HepG2 (cell line): Measurements from ENCODE around the gene STARD10. TPM values are rescaled to one million over a fixed set of nuclear protein-coding genes. Genes with fewer than 3 reads are reported as not detected.

ENCODE experiments used
- ATF7-NPFF ChIP-seq: sonication (generic); formaldehyde crosslinking; IDR thresholded peaks from 2 replicates; pipeline ENCODE4 v1.8.1; 2023; ENCODE audit warnings: mild to moderate bottlenecking, low read depth, missing genetic modification reagents, moderate library complexity
- EHMT2 ChIP-seq: fragments of 200-600 bp; sonication (generic); IDR thresholded peaks from 2 replicates; pipeline ENCODE4 v1.7.0; 2017; ENCODE audit warnings: antibody characterized with exemption, low read depth, low read length, borderline replicate concordance
- FLYWCH1 ChIP-seq: sonication (generic); formaldehyde crosslinking; IDR thresholded peaks from 2 replicates; pipeline ENCODE4 v1.8.1; 2023; ENCODE audit warnings: mild to moderate bottlenecking, missing genetic modification reagents
- GZF1 ChIP-seq: sonication (generic); formaldehyde crosslinking; IDR thresholded peaks from 2 replicates; pipeline ENCODE4 v1.5.1; 2020; ENCODE audit warnings: mild to moderate bottlenecking, missing genetic modification reagents
- HMG20A ChIP-seq: IDR thresholded peaks from 2 replicates; pipeline ENCODE4 v1.6.1; 2016; ENCODE audit warnings: borderline replicate concordance
- MED8 ChIP-seq: sonication (generic); formaldehyde crosslinking; IDR thresholded peaks from 2 replicates; pipeline ENCODE4 v1.8.1; 2023; ENCODE audit warnings: mild to moderate bottlenecking, missing genetic modification reagents; ENCODE audit not compliant: insufficient replicate concordance
- NCOA2 ChIP-seq: sonication (generic); formaldehyde crosslinking; IDR thresholded peaks from 2 replicates; pipeline ENCODE4 v1.8.0; 2022; ENCODE audit warnings: inconsistent platforms
- NFE2L1 ChIP-seq: sonication (generic); formaldehyde crosslinking; IDR thresholded peaks from 2 replicates; pipeline ENCODE4 v1.4.0; 2020; ENCODE audit warnings: missing genetic modification reagents, mild to moderate bottlenecking, borderline replicate concordance
- PHF21A ChIP-seq: sonication (generic); formaldehyde crosslinking; IDR thresholded peaks from 2 replicates; pipeline ENCODE4 v1.5.0; 2020; ENCODE audit warnings: mild to moderate bottlenecking, missing genetic modification reagents
- SIX1 ChIP-seq: sonication (generic); formaldehyde crosslinking; IDR thresholded peaks from 2 replicates; pipeline ENCODE4 v1.4.0; 2020; ENCODE audit warnings: missing genetic modification reagents, borderline replicate concordance
- SSRP1 ChIP-seq: IDR thresholded peaks from 2 replicates; pipeline ENCODE4 v1.6.1; 2016; ENCODE audit warnings: control low read depth
- THYN1 ChIP-seq: sonication (generic); formaldehyde crosslinking; IDR thresholded peaks from 2 replicates; pipeline ENCODE4 v1.8.1; 2023; ENCODE audit warnings: low read depth, mild to moderate bottlenecking, moderate library complexity, missing genetic modification reagents, borderline replicate concordance
- TOPORS ChIP-seq: sonication (generic); formaldehyde crosslinking; IDR thresholded peaks from 2 replicates; pipeline ENCODE4 v1.8.0; 2023; ENCODE audit warnings: mild to moderate bottlenecking, missing genetic modification reagents
- ZBTB21 ChIP-seq: sonication (generic); formaldehyde crosslinking; IDR thresholded peaks from 2 replicates; pipeline ENCODE4 v1.4.0; 2020; ENCODE audit warnings: missing genetic modification reagents
- ZNF556 ChIP-seq: sonication (generic); formaldehyde crosslinking; IDR thresholded peaks from 2 replicates; pipeline ENCODE4 v1.4.0; 2020; ENCODE audit warnings: mild to moderate bottlenecking, missing genetic modification reagents, borderline replicate concordance
- ZNF883 ChIP-seq: sonication (generic); formaldehyde crosslinking; IDR thresholded peaks from 2 replicates; pipeline ENCODE4 v1.5.1; 2020; ENCODE audit warnings: mild to moderate bottlenecking, missing genetic modification reagents; ENCODE audit errors: not compliant biosample characterization
- ZSCAN20 ChIP-seq: sonication (generic); formaldehyde crosslinking; IDR thresholded peaks from 2 replicates; pipeline ENCODE4 v1.4.0; 2020; ENCODE audit warnings: missing genetic modification reagents, mild to moderate bottlenecking, borderline replicate concordance
- polyA plus RNA-seq, 8 experiments: library from polyadenylated mRNA; depleted of rRNA in 3 of 8; stranded (reverse) in 7 of 8; unstranded in 1 of 8; fragments of >200 nt; fragmentation: Illumina TruSeq in 4 of 8; extraction: Trizol in 4 of 8; gene quantifications; 2 replicates each; pipeline versions ENCODE4 v1.2.1 to v1.2.3, GENCODE V29; 2011 to 2016; ENCODE audit warnings: low read depth in 4 of 8, missing spikeins in 1 of 8, mixed read lengths in 1 of 8; ENCODE audit not compliant: insufficient read depth in 1 of 8
- total RNA-seq, 5 experiments: library from RNA; depleted of rRNA; stranded (reverse); fragments of >200 nt; fragmentation: Illumina TruSeq; extraction: Trizol; gene quantifications; 2 replicates each; pipeline ENCODE4 v1.2.3, GENCODE V29; 2016; ENCODE audit warnings: low read depth in 1 of 5
- TF ChIP-seq, protein P1 (sequence below): sonication (generic); formaldehyde crosslinking; IDR thresholded peaks from 2 replicates; pipeline ENCODE4 v1.4.0; 2020; ENCODE audit warnings: mild to moderate bottlenecking, low read depth, missing genetic modification reagents
- TF ChIP-seq, protein P2 (sequence below): sonication (generic); formaldehyde crosslinking; IDR thresholded peaks from 2 replicates; pipeline ENCODE4 v1.5.1; 2020; ENCODE audit warnings: mild to moderate bottlenecking, missing genetic modification reagents, moderate library complexity
- TF ChIP-seq, protein P3 (sequence below): sonication (generic); formaldehyde crosslinking; IDR thresholded peaks from 2 replicates; pipeline ENCODE4 v1.4.0; 2020; ENCODE audit warnings: missing genetic modification reagents, mild to moderate bottlenecking, borderline replicate concordance

The STARD10 gene
- total and polyA plus RNA-seq, 2 of the 13 experiments (the other 11 are each of a cell fraction or from before 2014, with no cell fraction given), result 260 to 341 TPM

DNA sequence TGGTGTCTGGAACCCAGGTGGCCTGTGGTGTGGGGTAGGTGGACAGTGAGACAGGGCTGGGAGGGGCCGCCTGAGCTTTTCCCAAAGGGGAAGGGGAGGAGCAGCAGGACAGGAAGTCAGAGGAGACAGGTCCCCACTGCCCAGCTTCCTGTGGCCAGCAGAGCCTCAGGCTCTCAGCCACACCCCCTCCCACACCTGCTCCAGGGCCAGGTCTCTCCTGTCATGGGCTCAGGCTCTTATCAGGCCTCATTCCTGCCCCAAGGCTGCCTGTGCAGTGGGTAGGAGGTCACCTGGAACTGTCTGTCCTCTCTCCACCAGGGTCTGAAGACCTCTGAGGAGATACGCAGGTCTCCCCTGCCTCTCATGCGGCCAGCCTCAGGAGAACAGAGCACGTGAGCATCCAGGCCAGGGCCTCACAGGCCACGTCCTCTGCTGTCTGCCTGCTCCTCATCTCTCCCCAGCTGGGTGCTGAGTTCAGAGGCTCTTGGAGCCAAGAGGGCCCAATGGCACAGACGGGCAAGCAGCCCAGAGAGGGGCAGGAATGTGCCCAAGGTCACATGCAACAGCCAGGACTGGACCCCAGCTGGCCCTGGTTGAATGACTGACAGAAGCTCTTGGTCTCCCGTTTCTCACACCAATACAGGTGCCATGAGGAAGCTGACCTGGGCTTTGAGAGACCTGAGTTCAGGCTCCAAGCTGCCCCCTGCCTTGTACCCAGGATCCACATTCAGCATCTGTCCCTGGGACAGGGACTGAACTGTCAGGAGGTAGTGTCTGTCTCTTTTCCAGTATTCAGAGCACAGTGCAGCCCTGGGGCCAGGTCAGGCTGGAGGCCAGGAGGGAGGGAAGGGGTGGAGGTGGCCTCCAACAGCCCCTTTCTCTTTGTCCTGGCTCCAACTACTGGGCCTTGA, 16.7 kb downstream of the STARD10 start (continued):
- TF ChIP-seq FLYWCH1 (CRISPR knock-in tag), result no peak
- TF ChIP-seq NCOA2 (CRISPR knock-in tag), result no peak
- 0 out of 2 replicates have a peak, but pooled peaks have one; percentile 53 for TF ChIP-seq SSRP1 (CRISPR knock-in tag)
- TF ChIP-seq ZBTB21 (CRISPR knock-in tag), result no peak
- no peak for TF ChIP-seq MED8
- TF ChIP-seq PHF21A, result no peak
- TF ChIP-seq, protein P1, sequence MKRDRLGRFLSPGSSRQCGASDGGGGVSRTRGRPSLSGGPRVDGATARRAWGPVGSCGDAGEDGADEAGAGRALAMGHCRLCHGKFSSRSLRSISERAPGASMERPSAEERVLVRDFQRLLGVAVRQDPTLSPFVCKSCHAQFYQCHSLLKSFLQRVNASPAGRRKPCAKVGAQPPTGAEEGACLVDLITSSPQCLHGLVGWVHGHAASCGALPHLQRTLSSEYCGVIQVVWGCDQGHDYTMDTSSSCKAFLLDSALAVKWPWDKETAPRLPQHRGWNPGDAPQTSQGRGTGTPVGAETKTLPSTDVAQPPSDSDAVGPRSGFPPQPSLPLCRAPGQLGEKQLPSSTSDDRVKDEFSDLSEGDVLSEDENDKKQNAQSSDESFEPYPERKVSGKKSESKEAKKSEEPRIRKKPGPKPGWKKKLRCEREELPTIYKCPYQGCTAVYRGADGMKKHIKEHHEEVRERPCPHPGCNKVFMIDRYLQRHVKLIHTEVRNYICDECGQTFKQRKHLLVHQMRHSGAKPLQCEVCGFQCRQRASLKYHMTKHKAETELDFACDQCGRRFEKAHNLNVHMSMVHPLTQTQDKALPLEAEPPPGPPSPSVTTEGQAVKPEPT (CRISPR knock-in tag), result 0 out of 2 replicates have a peak, but pooled peaks have one; percentile 54
- no peak for TF ChIP-seq HMG20A
- TF ChIP-seq, protein P2, sequence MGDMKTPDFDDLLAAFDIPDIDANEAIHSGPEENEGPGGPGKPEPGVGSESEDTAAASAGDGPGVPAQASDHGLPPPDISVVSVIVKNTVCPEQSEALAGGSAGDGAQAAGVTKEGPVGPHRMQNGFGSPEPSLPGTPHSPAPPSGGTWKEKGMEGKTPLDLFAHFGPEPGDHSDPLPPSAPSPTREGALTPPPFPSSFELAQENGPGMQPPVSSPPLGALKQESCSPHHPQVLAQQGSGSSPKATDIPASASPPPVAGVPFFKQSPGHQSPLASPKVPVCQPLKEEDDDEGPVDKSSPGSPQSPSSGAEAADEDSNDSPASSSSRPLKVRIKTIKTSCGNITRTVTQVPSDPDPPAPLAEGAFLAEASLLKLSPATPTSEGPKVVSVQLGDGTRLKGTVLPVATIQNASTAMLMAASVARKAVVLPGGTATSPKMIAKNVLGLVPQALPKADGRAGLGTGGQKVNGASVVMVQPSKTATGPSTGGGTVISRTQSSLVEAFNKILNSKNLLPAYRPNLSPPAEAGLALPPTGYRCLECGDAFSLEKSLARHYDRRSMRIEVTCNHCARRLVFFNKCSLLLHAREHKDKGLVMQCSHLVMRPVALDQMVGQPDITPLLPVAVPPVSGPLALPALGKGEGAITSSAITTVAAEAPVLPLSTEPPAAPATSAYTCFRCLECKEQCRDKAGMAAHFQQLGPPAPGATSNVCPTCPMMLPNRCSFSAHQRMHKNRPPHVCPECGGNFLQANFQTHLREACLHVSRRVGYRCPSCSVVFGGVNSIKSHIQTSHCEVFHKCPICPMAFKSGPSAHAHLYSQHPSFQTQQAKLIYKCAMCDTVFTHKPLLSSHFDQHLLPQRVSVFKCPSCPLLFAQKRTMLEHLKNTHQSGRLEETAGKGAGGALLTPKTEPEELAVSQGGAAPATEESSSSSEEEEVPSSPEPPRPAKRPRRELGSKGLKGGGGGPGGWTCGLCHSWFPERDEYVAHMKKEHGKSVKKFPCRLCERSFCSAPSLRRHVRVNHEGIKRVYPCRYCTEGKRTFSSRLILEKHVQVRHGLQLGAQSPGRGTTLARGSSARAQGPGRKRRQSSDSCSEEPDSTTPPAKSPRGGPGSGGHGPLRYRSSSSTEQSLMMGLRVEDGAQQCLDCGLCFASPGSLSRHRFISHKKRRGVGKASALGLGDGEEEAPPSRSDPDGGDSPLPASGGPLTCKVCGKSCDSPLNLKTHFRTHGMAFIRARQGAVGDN (CRISPR knock-in tag), result peak; percentile 75
- no peak for TF ChIP-seq EHMT2
- no peak for TF ChIP-seq GZF1
- TF ChIP-seq ZNF883, result peak; percentile 63
- TF ChIP-seq ZNF556 (CRISPR knock-in tag), result no peak
- no peak for TF ChIP-seq SIX1
- no peak for TF ChIP-seq NFE2L1 (CRISPR knock-in tag)
- TF ChIP-seq, protein P3, sequence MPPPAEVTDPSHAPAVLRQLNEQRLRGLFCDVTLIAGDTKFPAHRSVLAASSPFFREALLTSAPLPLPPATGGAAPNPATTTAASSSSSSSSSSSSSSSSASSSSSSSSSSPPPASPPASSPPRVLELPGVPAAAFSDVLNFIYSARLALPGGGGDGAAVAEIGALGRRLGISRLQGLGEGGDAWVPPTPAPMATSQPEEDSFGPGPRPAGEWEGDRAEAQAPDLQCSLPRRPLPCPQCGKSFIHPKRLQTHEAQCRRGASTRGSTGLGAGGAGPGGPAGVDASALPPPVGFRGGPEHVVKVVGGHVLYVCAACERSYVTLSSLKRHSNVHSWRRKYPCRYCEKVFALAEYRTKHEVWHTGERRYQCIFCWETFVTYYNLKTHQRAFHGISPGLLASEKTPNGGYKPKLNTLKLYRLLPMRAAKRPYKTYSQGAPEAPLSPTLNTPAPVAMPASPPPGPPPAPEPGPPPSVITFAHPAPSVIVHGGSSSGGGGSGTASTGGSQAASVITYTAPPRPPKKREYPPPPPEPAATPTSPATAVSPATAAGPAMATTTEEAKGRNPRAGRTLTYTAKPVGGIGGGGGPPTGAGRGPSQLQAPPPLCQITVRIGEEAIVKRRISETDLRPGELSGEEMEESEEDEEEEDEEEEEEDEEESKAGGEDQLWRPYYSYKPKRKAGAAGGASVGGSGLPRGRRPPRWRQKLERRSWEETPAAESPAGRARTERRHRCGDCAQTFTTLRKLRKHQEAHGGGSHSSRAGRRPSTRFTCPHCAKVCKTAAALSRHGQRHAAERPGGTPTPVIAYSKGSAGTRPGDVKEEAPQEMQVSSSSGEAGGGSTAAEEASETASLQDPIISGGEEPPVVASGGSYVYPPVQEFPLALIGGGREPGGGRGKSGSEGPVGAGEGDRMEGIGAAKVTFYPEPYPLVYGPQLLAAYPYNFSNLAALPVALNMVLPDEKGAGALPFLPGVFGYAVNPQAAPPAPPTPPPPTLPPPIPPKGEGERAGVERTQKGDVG (CRISPR knock-in tag), result no peak
- no peak for TF ChIP-seq ZSCAN20 (CRISPR knock-in tag)
- no peak for TF ChIP-seq THYN1
- no peak for TF ChIP-seq ATF7-NPFF (CRISPR knock-in tag)
- no peak for TF ChIP-seq TOPORS (CRISPR knock-in tag)
